Endothelial cell (in vitro differentiated cells): ENCODE measurements around the gene C12orf50. TPM values are rescaled to one million over a fixed set of nuclear protein-coding genes. Genes with fewer than 3 reads are reported as not detected.

Experiments used
- DNase-seq: peaks from one replicate; pipeline ENCODE4 v3.0.0; 2021; ENCODE audit warnings: low spot score
- H3K27ac Mint-ChIP-seq: one replicate; pipeline ENCODE4 v1.8.0; 2021; ENCODE audit warnings: mixed read lengths, inconsistent platforms; ENCODE audit not compliant: unreplicated experiment
- H3K27me3 Mint-ChIP-seq: one replicate; pipeline ENCODE4 v1.8.0; 2021; ENCODE audit warnings: mild to moderate bottlenecking, moderate library complexity, mixed read lengths, inconsistent platforms; ENCODE audit not compliant: unreplicated experiment
- H3K36me3 Mint-ChIP-seq: one replicate; pipeline ENCODE4 v1.8.0; 2021; ENCODE audit warnings: mild to moderate bottlenecking, low read depth, mixed read lengths, inconsistent platforms; ENCODE audit not compliant: unreplicated experiment
- H3K4me1 Mint-ChIP-seq: one replicate; pipeline ENCODE4 v1.8.0; 2021; ENCODE audit warnings: mild to moderate bottlenecking, mixed read lengths, inconsistent platforms; ENCODE audit not compliant: unreplicated experiment
- H3K4me3 Mint-ChIP-seq: one replicate; pipeline ENCODE4 v1.8.0; 2021; ENCODE audit warnings: mild to moderate bottlenecking, mixed read lengths, inconsistent platforms; ENCODE audit not compliant: unreplicated experiment
- H3K9me3 Mint-ChIP-seq: one replicate; pipeline ENCODE4 v1.8.0; 2021; ENCODE audit warnings: mixed read lengths, inconsistent platforms; ENCODE audit not compliant: unreplicated experiment
- CTCF ChIP-seq: fragments of 200-600 bp; sonication (generic); IDR thresholded peaks from one replicate; pipeline ENCODE4 v1.5.0; 2021; ENCODE audit warnings: antibody characterized with exemption; ENCODE audit not compliant: unreplicated experiment
- total RNA-seq: library from RNA; stranded (reverse); fragmentation: NEBNext Ultra II Directional; extraction: Animal tissue kit (Norgen Biotek cat#: 25700); gene quantifications from one replicate; pipeline ENCODE4 v1.2.1, GENCODE V29; 2021; ENCODE audit not compliant: unreplicated experiment

The C12orf50 gene
- total RNA-seq, 1 donor from 2014 or later: not detected

- no peak overlapping the region for H3K27ac Mint-ChIP-seq
- peak; percentile 19 for DNase-seq
- TF ChIP-seq CTCF: peak; percentile 52
- no peaks in the 10 kb centered on the region for H3K9me3 Mint-ChIP-seq
- H3K27me3 Mint-ChIP-seq: peaks cover 2% of the 10 kb centered on the region
- no peaks in the 10 kb centered on the region for H3K4me1 Mint-ChIP-seq
- H3K36me3 Mint-ChIP-seq: no peaks in the 10 kb centered on the region
- no peak overlapping the region for H3K4me3 Mint-ChIP-seq
These were observed 75.8 kb downstream of the C12orf50 start for GRCh38 chr12:87953256-87953860.

DNA sequence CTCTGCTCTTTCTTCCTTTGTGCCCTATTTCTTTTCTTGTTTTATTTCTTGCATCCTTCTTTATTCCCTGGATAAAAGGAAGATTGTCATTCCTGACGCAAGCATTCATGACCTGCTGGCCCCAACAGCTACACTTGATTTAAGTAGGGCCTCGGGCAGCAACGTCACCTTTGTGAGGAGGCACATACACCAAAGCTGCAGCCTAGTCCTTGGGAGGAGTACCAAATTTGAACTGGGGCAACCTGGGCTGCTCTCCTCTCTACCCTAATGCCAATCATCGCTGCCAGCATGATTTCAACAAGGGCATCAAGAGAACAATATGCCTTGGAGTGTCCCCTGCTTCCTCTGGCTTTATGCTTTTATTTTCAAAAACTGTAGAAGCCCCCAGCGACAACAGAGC lies 76.4 kb downstream of the C12orf50 start:
- Mint-ChIP-seq H3K4me1 (no peaks in the 10 kb centered on the region), H3K36me3 (no peaks in the 10 kb centered on the region), H3K9me3 (no peaks in the 10 kb centered on the region), H3K4me3 (no peak overlapping the region), H3K27ac (no peak overlapping the region), H3K27me3 (peaks cover 2% of the 10 kb centered on the region)
- TF ChIP-seq CTCF: no peak
- no peak for DNase-seq

GRCh38 chr12:87952223-87952622 lies 77.0 kb downstream of the C12orf50 start:
- no peak overlapping the region for H3K27ac Mint-ChIP-seq
- no peak for TF ChIP-seq CTCF

GRCh38 chr12:87943762-87944161 lies 85.4 kb downstream of the C12orf50 start:
- TF ChIP-seq CTCF: no peak
- Mint-ChIP-seq H3K4me1 (peaks cover 3% of the 10 kb centered on the region), H3K9me3 (no peaks in the 10 kb centered on the region), H3K27me3 (peaks cover 1% of the 10 kb centered on the region), H3K27ac (no peak overlapping the region), H3K4me3 (no peak overlapping the region), H3K36me3 (no peaks in the 10 kb centered on the region)
- DNase-seq: no peak

More at GRCh38 chr12:87952223-87952622, 77.0 kb downstream of the C12orf50 start:
- no peaks in the 10 kb centered on the region for H3K4me1 Mint-ChIP-seq
- DNase-seq: no peak
- H3K27me3 Mint-ChIP-seq: peaks cover 2% of the 10 kb centered on the region
- H3K36me3 Mint-ChIP-seq: no peaks in the 10 kb centered on the region
- no peaks in the 10 kb centered on the region for H3K9me3 Mint-ChIP-seq
- H3K4me3 Mint-ChIP-seq: no peak overlapping the region

DNA sequence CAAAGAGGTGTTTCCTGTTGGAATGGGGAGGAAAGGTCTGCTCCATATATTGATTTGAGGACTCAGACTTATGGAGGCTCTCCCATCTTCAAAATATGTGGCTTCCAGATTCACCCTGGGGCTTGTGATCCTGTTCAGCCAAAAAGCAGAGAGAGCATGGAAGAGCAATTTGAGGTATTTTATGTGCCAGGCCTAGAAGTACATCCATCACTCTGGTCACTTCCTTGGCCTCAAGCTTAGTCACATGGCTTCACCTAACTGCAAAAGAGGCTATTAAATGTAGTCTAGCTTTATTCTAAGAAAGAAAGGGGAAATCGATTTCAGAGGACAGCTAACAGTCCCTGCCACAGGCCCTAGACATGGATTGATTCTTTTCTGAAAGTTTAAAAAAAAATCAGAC lies 86.2 kb downstream of the C12orf50 start:
- Mint-ChIP-seq H3K4me1 (peaks cover 3% of the 10 kb centered on the region), H3K27ac (no peak overlapping the region), H3K36me3 (no peaks in the 10 kb centered on the region), H3K9me3 (no peaks in the 10 kb centered on the region), H3K4me3 (no peak overlapping the region), H3K27me3 (peaks cover 1% of the 10 kb centered on the region)
- TF ChIP-seq CTCF: no peak
- no peak for DNase-seq
